HG03060 (cell line): ENCODE results near the gene EIF3B.
"Not testable (repeated sequence)": the region's sequence is repeated elsewhere in the genome, so short reads cannot be mapped to it uniquely, and the experiment has no call there.

ENCODE experiments used
- ATAC-seq: cut with Tn5 transposase; IDR thresholded peaks from one replicate; pipeline ENCODE4 v1.9.1; 2021; ENCODE audit warnings: low read depth, moderate number of reproducible peaks; ENCODE audit not compliant: unreplicated experiment

Gene EIF3B

GRCh38 chr7:2336626-2337299 is 17.9 kb upstream of the EIF3B start:
- no peak for ATAC-seq

GRCh38 chr7:2347351-2348063 is 7.1 kb upstream of the EIF3B start:
- ATAC-seq: not testable (repeated sequence)

GRCh38 chr7:2350055-2350454 is 4.6 kb upstream of the EIF3B start:
- no peak for ATAC-seq

- no peak for ATAC-seq
These were observed 3.8 kb upstream of the EIF3B start for GRCh38 chr7:2350861-2351260.

- no peak for ATAC-seq
These were observed 1.3 kb upstream of the EIF3B start for GRCh38 chr7:2353113-2353935.

GRCh38 chr7:2353936-2354185 is 766 bp upstream of the EIF3B start:
- ATAC-seq: peak; percentile 38

- ATAC-seq: no peak
These were observed 495 bp downstream of the EIF3B start for GRCh38 chr7:2354939-2355704.

GRCh38 chr7:2355705-2356008 is 1.0 kb downstream of the EIF3B start:
- no peak for ATAC-seq

GRCh38 chr7:2357165-2357564 is 2.5 kb downstream of the EIF3B start:
- no peak for ATAC-seq

- no peak for ATAC-seq
These were observed 2.9 kb downstream of the EIF3B start for GRCh38 chr7:2357571-2357970.

GRCh38 chr7:2358968-2359527 is 4.4 kb downstream of the EIF3B start:
- ATAC-seq: no peak

- no peak for ATAC-seq
These were observed 5.0 kb downstream of the EIF3B start for GRCh38 chr7:2359610-2360009.

- ATAC-seq: no peak
These were observed 6.2 kb downstream of the EIF3B start for GRCh38 chr7:2360796-2361195.

GRCh38 chr7:2362385-2363088 is 7.9 kb downstream of the EIF3B start:
- no peak for ATAC-seq

- no peak for ATAC-seq
These were observed 14.5 kb downstream of the EIF3B start for GRCh38 chr7:2369139-2369538.

GRCh38 chr7:2371329-2371728 is 16.7 kb downstream of the EIF3B start:
- no peak for ATAC-seq

- no peak for ATAC-seq
These were observed 18.1 kb downstream of the EIF3B start for GRCh38 chr7:2372724-2373123.

- no peak for ATAC-seq
These were observed 18.5 kb downstream of the EIF3B start for GRCh38 chr7:2373124-2373556.

GRCh38 chr7:2373646-2374045 is 19.0 kb downstream of the EIF3B start:
- no peak for ATAC-seq

- no peak for ATAC-seq
These were observed 19.8 kb downstream of the EIF3B start for GRCh38 chr7:2374401-2374800.
